ENCODE results near the gene CPTP. TPM values are rescaled to one million over a fixed set of nuclear protein-coding genes. Genes with fewer than 3 reads are reported as not detected.

Gene CPTP
- polyA plus RNA-seq, 3 donors = 6.4 to 7.7 (median 7.4) TPM

GRCh38 chr1:1294250-1294890 lies 30.2 kb upstream of the CPTP start:
- Histone ChIP-seq H2AFZ (ENCODE audit: insufficient read depth, low read depth, low read length, poor library complexity, severe bottlenecking) (no peak overlapping the region), H3K9ac (ENCODE audit: insufficient read depth, low read length, poor library complexity, severe bottlenecking) (no peak overlapping the region), H3K4me3 (replicated peaks in 1 of 3; ENCODE audit: low read depth in 2 of 3, low read length in 3 of 3) (no peak overlapping the region), H3K27me3 (ENCODE audit: control insufficient read depth in 2 of 2, insufficient read depth in 2 of 2, low read length in 2 of 2) (no peaks in the 10 kb centered on the region), H4K20me1 (ENCODE audit: insufficient read depth, low read length) (no peaks in the 10 kb centered on the region), H3K4me1 (ENCODE audit: control insufficient read depth in 1 of 2, insufficient read depth in 2 of 2, low read length in 2 of 2) (no peaks in the 10 kb centered on the region), H3K36me3 (replicated peaks in 1 of 2; ENCODE audit: control insufficient read depth in 1 of 2, insufficient read depth in 2 of 2, low read length in 2 of 2) (peaks cover 23 to 39% of the 10 kb centered on the region in 2 donors), H3K27ac (ENCODE audit: low read depth in 1 of 2, low read length in 2 of 2) (no peak overlapping the region), H3K4me2 (replicated peaks; ENCODE audit: extremely low read depth, low read length, poor library complexity, severe bottlenecking) (no peak overlapping the region), H3K9me3 (replicated peaks in 1 of 2; ENCODE audit: control insufficient read depth in 1 of 2, insufficient read depth in 1 of 2, low read length in 2 of 2) (no peaks in the 10 kb centered on the region), H3K79me2 (ENCODE audit: insufficient read depth, low read length) (no peaks in the 10 kb centered on the region)
- intact Hi-C loops (cut with micrococcal nuclease) = loop anchor here in 1 of 2 donors (5.0 kb wide), 1 partner anchor 172 kb away; no protein-coding TSS in a partner anchor
- WGBS (ENCODE audit: insufficient coverage) = 97% methylated on average over 47 of the region's 58 CpGs
- Mint-ChIP-seq H3K27ac (no peak overlapping the region), H3K4me1 (no peaks in the 10 kb centered on the region), H3K36me3 (peaks cover 2 to 18% of the 10 kb centered on the region in 2 donors), H3K9me3 (peaks cover 0 to 5% (median 0%) of the 10 kb centered on the region in 7 donors), H3K27me3 (ENCODE audit: low read depth in 3 of 3) (no peaks in the 10 kb centered on the region), H3K4me3 (no peak overlapping the region)
- DNase-seq = no peak
- TF ChIP-seq CTCF (IDR thresholded peaks at IDR 0.05) = no peak

DNA sequence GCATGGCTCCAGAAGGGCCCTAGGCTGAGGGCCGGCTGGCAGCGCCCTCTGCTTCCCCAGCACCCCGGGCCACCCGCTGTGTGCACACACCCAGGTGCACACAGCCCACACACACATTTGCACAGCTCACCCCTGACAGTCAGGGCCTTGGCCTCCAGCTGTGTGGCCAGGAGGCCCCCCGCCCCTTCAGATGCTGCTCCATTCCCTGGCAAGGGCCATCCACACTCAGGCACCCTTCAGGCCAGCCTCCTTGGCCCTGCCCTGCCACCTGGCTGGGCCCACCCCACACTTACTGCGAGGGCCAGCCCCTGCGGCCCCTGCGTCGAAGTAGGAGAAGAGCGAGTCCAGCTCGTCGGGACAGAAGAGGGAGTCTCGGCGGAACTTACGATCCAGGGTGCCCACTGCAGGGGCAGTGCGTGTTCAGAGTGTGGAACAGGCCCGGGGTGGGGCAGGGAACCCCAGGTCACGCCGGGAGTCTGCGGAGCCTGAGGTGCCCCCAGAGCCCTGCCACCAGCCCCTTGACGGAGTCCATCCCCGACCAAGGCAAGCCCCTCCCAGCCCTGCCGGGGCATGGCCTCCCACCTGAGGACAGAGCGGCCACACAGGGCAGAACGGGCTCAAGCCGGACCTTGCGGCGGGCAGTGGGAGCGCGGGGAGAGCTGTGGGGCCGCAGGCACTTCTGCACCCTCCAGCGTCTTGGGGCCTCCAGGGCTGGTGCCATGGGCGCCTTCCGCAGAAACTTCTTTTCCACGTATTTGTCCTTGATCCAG lies 29.3 kb upstream of the CPTP start:
- Histone ChIP-seq H3K4me1 (ENCODE audit: control insufficient read depth in 1 of 2, insufficient read depth in 2 of 2, low read length in 2 of 2) (no peaks in the 10 kb centered on the region), H4K20me1 (ENCODE audit: insufficient read depth, low read length) (no peaks in the 10 kb centered on the region)

More for the DNA sequence above, 29.3 kb upstream of the CPTP start:
- no peak overlapping the region for H3K9ac ChIP-seq (ENCODE audit: insufficient read depth, low read length, poor library complexity, severe bottlenecking)
- DNase-seq = no peak
- Mint-ChIP-seq H3K4me3 (no peak overlapping the region), H3K27ac (no peak overlapping the region), H3K9me3 (peaks cover 0 to 2% (median 0%) of the 10 kb centered on the region in 7 donors), H3K36me3 (peaks cover 2 to 26% of the 10 kb centered on the region in 2 donors), H3K27me3 (ENCODE audit: low read depth in 3 of 3) (no peaks in the 10 kb centered on the region), H3K4me1 (no peaks in the 10 kb centered on the region)
- H3K36me3 ChIP-seq (replicated peaks in 1 of 2; ENCODE audit: control insufficient read depth in 1 of 2, insufficient read depth in 2 of 2, low read length in 2 of 2) = peaks cover 25 to 39% of the 10 kb centered on the region in 2 donors
- intact Hi-C loops (cut with micrococcal nuclease) = no loop called here
- no peak overlapping the region for H2AFZ ChIP-seq (ENCODE audit: insufficient read depth, low read depth, low read length, poor library complexity, severe bottlenecking)
- no peak for TF ChIP-seq CTCF (IDR thresholded peaks at IDR 0.05)
- no peak overlapping the region for H3K4me2 ChIP-seq (replicated peaks; ENCODE audit: extremely low read depth, low read length, poor library complexity, severe bottlenecking)
- H3K27ac ChIP-seq (ENCODE audit: low read depth in 1 of 2, low read length in 2 of 2) = no peak overlapping the region
- WGBS (ENCODE audit: insufficient coverage) = 98% methylated on average over 29 of the region's 35 CpGs
- no peaks in the 10 kb centered on the region for H3K79me2 ChIP-seq (ENCODE audit: insufficient read depth, low read length)
- H3K4me3 ChIP-seq (replicated peaks in 1 of 3; ENCODE audit: low read depth in 2 of 3, low read length in 3 of 3) = no peak overlapping the region
- no peaks in the 10 kb centered on the region for H3K27me3 ChIP-seq (ENCODE audit: control insufficient read depth in 2 of 2, insufficient read depth in 2 of 2, low read length in 2 of 2)
- H3K9me3 ChIP-seq (replicated peaks in 1 of 2; ENCODE audit: control insufficient read depth in 1 of 2, insufficient read depth in 1 of 2, low read length in 2 of 2) = no peaks in the 10 kb centered on the region
